ENCODE data around the gene FOXI1. TPM values are rescaled to one million over a fixed set of nuclear protein-coding genes. Genes with fewer than 3 reads are reported as not detected.

Gene FOXI1
- total RNA-seq, 1 donor from 2014 or later = not detected

GRCh38 chr5:170112876-170113521 is 7.3 kb downstream of the FOXI1 start:
- H3K36me3 Mint-ChIP-seq (ENCODE audit: unreplicated experiment) = no peaks in the 10 kb centered on the region
- no peak overlapping the region for H3K4me3 Mint-ChIP-seq (ENCODE audit: unreplicated experiment)
- DNase-seq = no peak
- peaks cover 2% of the 10 kb centered on the region for H3K27me3 Mint-ChIP-seq (ENCODE audit: unreplicated experiment)
- H3K9me3 Mint-ChIP-seq (ENCODE audit: unreplicated experiment) = no peaks in the 10 kb centered on the region
- TF ChIP-seq CTCF (IDR thresholded peaks at IDR 0.05; ENCODE audit: partially characterized antibody, unreplicated experiment) = no peak
- no peaks in the 10 kb centered on the region for H3K4me1 Mint-ChIP-seq (ENCODE audit: low read depth, unreplicated experiment)
- no peak overlapping the region for H3K27ac Mint-ChIP-seq (ENCODE audit: unreplicated experiment)

- no peaks in the 10 kb centered on the region for H3K4me1 Mint-ChIP-seq (ENCODE audit: low read depth, unreplicated experiment)
These were observed 7.8 kb downstream of the FOXI1 start for GRCh38 chr5:170113522-170113900.

DNA sequence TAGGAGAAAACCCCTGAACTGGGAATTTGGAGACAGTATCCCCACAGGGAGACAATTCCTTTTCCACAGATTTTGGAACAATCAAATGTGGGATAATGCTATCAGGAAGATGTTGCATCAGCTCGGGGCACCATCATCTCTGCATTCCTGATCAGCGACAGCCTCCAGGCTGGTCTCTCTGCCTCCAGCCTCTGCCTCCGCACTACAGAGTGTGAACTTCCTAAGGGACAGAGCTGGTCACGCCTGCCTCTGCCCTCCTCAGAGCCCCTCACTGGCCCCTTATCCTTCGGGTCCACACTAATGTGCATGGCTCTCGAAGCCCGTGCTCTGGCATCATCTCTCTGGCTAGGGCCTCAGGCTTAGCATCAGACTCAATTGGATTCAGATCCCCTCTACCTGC is 8.6 kb downstream of the FOXI1 start:
- no peaks in the 10 kb centered on the region for H3K4me1 Mint-ChIP-seq (ENCODE audit: low read depth, unreplicated experiment)
- peaks cover 2% of the 10 kb centered on the region for H3K27me3 Mint-ChIP-seq (ENCODE audit: unreplicated experiment)
- no peaks in the 10 kb centered on the region for H3K36me3 Mint-ChIP-seq (ENCODE audit: unreplicated experiment)
- H3K27ac Mint-ChIP-seq (ENCODE audit: unreplicated experiment) = no peak overlapping the region
- no peak for DNase-seq
- H3K9me3 Mint-ChIP-seq (ENCODE audit: unreplicated experiment) = no peaks in the 10 kb centered on the region
- H3K4me3 Mint-ChIP-seq (ENCODE audit: unreplicated experiment) = no peak overlapping the region
- no peak for TF ChIP-seq CTCF (IDR thresholded peaks at IDR 0.05; ENCODE audit: partially characterized antibody, unreplicated experiment)

More at GRCh38 chr5:170113522-170113900, 7.8 kb downstream of the FOXI1 start:
- DNase-seq = no peak
- H3K36me3 Mint-ChIP-seq (ENCODE audit: unreplicated experiment) = no peaks in the 10 kb centered on the region
- no peaks in the 10 kb centered on the region for H3K27me3 Mint-ChIP-seq (ENCODE audit: unreplicated experiment)
- H3K27ac Mint-ChIP-seq (ENCODE audit: unreplicated experiment) = no peak overlapping the region
- no peaks in the 10 kb centered on the region for H3K9me3 Mint-ChIP-seq (ENCODE audit: unreplicated experiment)
- no peak overlapping the region for H3K4me3 Mint-ChIP-seq (ENCODE audit: unreplicated experiment)
- TF ChIP-seq CTCF (IDR thresholded peaks at IDR 0.05; ENCODE audit: partially characterized antibody, unreplicated experiment) = no peak

GRCh38 chr5:170115925-170116324 is 10.2 kb downstream of the FOXI1 start:
- Mint-ChIP-seq H3K9me3 (ENCODE audit: unreplicated experiment) (no peaks in the 10 kb centered on the region), H3K4me1 (ENCODE audit: low read depth, unreplicated experiment) (no peaks in the 10 kb centered on the region), H3K27me3 (ENCODE audit: unreplicated experiment) (peaks cover 2% of the 10 kb centered on the region), H3K4me3 (ENCODE audit: unreplicated experiment) (no peak overlapping the region), H3K36me3 (ENCODE audit: unreplicated experiment) (no peaks in the 10 kb centered on the region), H3K27ac (ENCODE audit: unreplicated experiment) (no peak overlapping the region)
- no peak for DNase-seq
- no peak for TF ChIP-seq CTCF (IDR thresholded peaks at IDR 0.05; ENCODE audit: partially characterized antibody, unreplicated experiment)

DNA sequence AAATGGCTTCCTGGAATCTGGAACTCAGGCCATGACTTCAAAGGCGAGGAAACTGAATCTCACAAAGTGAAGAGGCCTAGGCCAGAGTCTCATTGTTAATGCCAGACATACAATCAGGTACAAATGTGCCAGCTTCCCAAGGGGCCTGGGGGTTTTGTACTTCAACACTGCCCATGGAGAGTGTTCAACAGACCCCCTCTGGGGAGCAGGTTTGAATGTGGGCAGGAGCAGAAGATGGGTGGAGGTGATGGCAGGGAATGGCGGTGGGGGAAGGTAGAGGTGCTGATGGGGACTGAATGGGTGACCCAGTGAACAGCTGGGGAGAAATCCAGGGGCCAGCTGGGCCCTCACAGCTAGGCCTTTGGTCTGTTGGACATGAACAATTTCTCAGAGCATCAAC is 12.0 kb downstream of the FOXI1 start:
- no peak for DNase-seq
- Mint-ChIP-seq H3K4me1 (ENCODE audit: low read depth, unreplicated experiment) (no peaks in the 10 kb centered on the region), H3K27me3 (ENCODE audit: unreplicated experiment) (peaks cover 2% of the 10 kb centered on the region), H3K36me3 (ENCODE audit: unreplicated experiment) (no peaks in the 10 kb centered on the region), H3K27ac (ENCODE audit: unreplicated experiment) (no peak overlapping the region), H3K4me3 (ENCODE audit: unreplicated experiment) (no peak overlapping the region), H3K9me3 (ENCODE audit: unreplicated experiment) (no peaks in the 10 kb centered on the region)
- no peak for TF ChIP-seq CTCF (IDR thresholded peaks at IDR 0.05; ENCODE audit: partially characterized antibody, unreplicated experiment)
